Measurements from ENCODE around the gene PLXNA2. TPM values are rescaled to one million over a fixed set of nuclear protein-coding genes. Genes with fewer than 3 reads are reported as not detected.

PLXNA2 gene
- total RNA-seq, 1 experiment from 2014 or later, result 10.2 TPM

DNA sequence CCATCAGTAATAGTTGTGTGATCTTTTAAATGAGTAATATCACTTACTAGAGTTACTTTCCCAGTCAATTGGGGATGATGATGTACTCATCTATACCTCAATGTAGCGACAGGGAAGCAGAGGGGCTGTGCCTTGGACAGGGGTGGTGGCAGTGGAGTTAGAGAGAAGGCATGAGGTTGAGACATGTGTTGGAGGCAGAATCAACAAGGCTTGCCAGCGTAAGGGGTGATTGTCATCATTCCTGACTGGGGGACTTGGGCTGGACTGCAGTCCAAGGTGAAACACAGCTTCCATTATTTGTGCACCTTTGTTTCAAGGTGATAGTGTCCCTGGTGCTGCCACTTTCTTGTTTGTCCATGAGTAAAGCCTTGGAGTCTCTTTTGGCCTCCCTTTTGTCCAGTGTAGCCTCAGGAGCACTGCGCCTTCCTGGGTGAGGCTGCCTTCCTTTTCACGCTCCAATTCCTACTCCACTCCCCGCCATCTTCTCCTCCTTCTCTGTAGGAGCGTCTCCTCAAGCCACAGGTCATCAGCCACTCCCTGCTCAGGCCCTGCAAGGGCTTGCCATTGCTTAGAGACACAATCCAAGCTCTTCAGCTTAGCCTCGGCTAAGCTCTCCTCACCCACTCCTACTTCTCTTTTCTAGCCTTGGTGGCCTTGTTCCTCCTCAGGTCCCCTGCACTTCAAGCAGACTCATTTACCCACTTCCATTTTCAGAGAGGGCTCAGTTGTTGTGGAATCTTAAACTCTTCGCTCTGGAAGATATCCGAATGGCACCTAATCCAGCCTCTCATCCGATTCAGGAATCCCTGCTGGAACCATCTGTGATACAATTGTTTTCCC lies 255.6 kb downstream of the PLXNA2 start:
- POLR2A ChIA-PET (ENCODE audit: unreplicated experiment), result no interaction called here
- Histone ChIP-seq H3K9me3 (ENCODE audit: insufficient read depth, low read depth) (no peaks in the 10 kb centered on the region), H3K4me3 (no peak overlapping the region), H3K27me3 (ENCODE audit: insufficient read depth, low read depth) (peaks cover 48% of the 10 kb centered on the region), H2AFZ (no peak overlapping the region), H3F3A (ENCODE audit: insufficient read depth, low read depth) (no peaks in the 10 kb centered on the region), H3K36me3 (ENCODE audit: low read depth) (no peaks in the 10 kb centered on the region), H3K4me1 (replicated peaks; ENCODE audit: insufficient read depth) (no peaks in the 10 kb centered on the region), H3K79me2 (ENCODE audit: low read depth) (no peaks in the 10 kb centered on the region), H3K4me2 (no peak overlapping the region), H3K9me2 (ENCODE audit: insufficient read depth) (no peaks in the 10 kb centered on the region), H4K20me1 (ENCODE audit: insufficient read depth) (no peaks in the 10 kb centered on the region), H3K27ac (no peak overlapping the region)
- TF ChIP-seq EZH2 (IDR thresholded peaks at IDR 0.05; ENCODE audit: low read depth), result no peak
- TF ChIP-seq, protein P1, sequence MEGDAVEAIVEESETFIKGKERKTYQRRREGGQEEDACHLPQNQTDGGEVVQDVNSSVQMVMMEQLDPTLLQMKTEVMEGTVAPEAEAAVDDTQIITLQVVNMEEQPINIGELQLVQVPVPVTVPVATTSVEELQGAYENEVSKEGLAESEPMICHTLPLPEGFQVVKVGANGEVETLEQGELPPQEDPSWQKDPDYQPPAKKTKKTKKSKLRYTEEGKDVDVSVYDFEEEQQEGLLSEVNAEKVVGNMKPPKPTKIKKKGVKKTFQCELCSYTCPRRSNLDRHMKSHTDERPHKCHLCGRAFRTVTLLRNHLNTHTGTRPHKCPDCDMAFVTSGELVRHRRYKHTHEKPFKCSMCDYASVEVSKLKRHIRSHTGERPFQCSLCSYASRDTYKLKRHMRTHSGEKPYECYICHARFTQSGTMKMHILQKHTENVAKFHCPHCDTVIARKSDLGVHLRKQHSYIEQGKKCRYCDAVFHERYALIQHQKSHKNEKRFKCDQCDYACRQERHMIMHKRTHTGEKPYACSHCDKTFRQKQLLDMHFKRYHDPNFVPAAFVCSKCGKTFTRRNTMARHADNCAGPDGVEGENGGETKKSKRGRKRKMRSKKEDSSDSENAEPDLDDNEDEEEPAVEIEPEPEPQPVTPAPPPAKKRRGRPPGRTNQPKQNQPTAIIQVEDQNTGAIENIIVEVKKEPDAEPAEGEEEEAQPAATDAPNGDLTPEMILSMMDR (conservative IDR thresholded peaks at IDR 0.05), result no peak
- intact Hi-C loops (cut with micrococcal nuclease; ENCODE audit: unreplicated experiment), result no loop called here
- no TSS peak for BruUV-seq (replicated peaks)
- no peak for DNase-seq
- CTCF ChIA-PET, result no interaction called here

DNA sequence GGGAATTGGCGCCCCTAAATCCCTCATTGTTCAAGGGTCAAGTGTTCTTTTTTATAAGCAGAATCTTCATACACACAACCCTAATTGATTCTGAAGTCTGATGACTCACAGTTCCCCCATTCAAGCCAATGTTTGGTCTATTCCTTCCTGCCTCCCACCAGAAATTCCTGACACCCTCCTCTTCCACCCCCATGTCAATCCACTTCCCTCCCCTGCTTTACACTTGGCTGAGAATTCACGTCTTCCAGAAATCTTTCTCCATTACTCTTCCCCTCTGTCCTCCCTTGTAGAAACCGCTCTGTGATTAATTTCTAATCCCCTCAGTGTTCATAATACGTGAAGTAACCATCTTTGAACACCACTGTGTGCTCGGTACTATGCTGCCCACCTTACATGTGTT lies 257.0 kb downstream of the PLXNA2 start:
- no peaks in the 10 kb centered on the region for H3K4me1 ChIP-seq (replicated peaks; ENCODE audit: insufficient read depth)
- H2AFZ ChIP-seq, result no peak overlapping the region
- H4K20me1 ChIP-seq (ENCODE audit: insufficient read depth), result no peaks in the 10 kb centered on the region
- H3K79me2 ChIP-seq (ENCODE audit: low read depth), result no peaks in the 10 kb centered on the region
- intact Hi-C loops (cut with micrococcal nuclease; ENCODE audit: unreplicated experiment), result no loop called here
- CTCF ChIA-PET, result interaction anchor here (0.5 kb wide), 1 partner anchor 24 kb away, joined by 3 read pairs; no protein-coding TSS in a partner anchor
- no peak for DNase-seq
- H3K4me2 ChIP-seq, result no peak overlapping the region
- POLR2A ChIA-PET (ENCODE audit: unreplicated experiment), result no interaction called here
- H3F3A ChIP-seq (ENCODE audit: insufficient read depth, low read depth), result no peaks in the 10 kb centered on the region
- H3K4me3 ChIP-seq, result no peak overlapping the region
- no peak for TF ChIP-seq EZH2 (IDR thresholded peaks at IDR 0.05; ENCODE audit: low read depth)
- TF ChIP-seq, protein P1 (conservative IDR thresholded peaks at IDR 0.05), result no peak
- no peaks in the 10 kb centered on the region for H3K9me3 ChIP-seq (ENCODE audit: insufficient read depth, low read depth)
- H3K36me3 ChIP-seq (ENCODE audit: low read depth), result no peaks in the 10 kb centered on the region
- H3K9me2 ChIP-seq (ENCODE audit: insufficient read depth), result no peaks in the 10 kb centered on the region
- H3K27ac ChIP-seq, result no peak overlapping the region
- peaks cover 54% of the 10 kb centered on the region for H3K27me3 ChIP-seq (ENCODE audit: insufficient read depth, low read depth)
- no TSS peak for BruUV-seq (replicated peaks)

GRCh38 chr1:207985996-207986395 lies 258.2 kb downstream of the PLXNA2 start:
- H3K36me3 ChIP-seq (ENCODE audit: low read depth), result no peaks in the 10 kb centered on the region
- CTCF ChIA-PET, result no interaction called here
- BruUV-seq (replicated peaks), result no TSS peak

More at GRCh38 chr1:207985996-207986395, 258.2 kb downstream of the PLXNA2 start:
- Histone ChIP-seq H3K27ac (no peak overlapping the region), H3K9me2 (ENCODE audit: insufficient read depth) (no peaks in the 10 kb centered on the region), H2AFZ (no peak overlapping the region), H3F3A (ENCODE audit: insufficient read depth, low read depth) (no peaks in the 10 kb centered on the region), H3K27me3 (ENCODE audit: insufficient read depth, low read depth) (peaks cover 61% of the 10 kb centered on the region), H3K4me2 (no peak overlapping the region), H3K9me3 (ENCODE audit: insufficient read depth, low read depth) (no peaks in the 10 kb centered on the region), H3K4me3 (no peak overlapping the region), H4K20me1 (ENCODE audit: insufficient read depth) (no peaks in the 10 kb centered on the region), H3K79me2 (ENCODE audit: low read depth) (no peaks in the 10 kb centered on the region), H3K4me1 (replicated peaks; ENCODE audit: insufficient read depth) (no peaks in the 10 kb centered on the region)
- intact Hi-C loops (cut with micrococcal nuclease; ENCODE audit: unreplicated experiment), result no loop called here
- POLR2A ChIA-PET (ENCODE audit: unreplicated experiment), result no interaction called here
- DNase-seq, result no peak
- no peak for TF ChIP-seq EZH2 (IDR thresholded peaks at IDR 0.05; ENCODE audit: low read depth)
- TF ChIP-seq, protein P1 (conservative IDR thresholded peaks at IDR 0.05), result no peak

Measured in PC-9 (cell line).